Measurements from ENCODE around the gene ZBTB44.

The ZBTB44 gene

DNA sequence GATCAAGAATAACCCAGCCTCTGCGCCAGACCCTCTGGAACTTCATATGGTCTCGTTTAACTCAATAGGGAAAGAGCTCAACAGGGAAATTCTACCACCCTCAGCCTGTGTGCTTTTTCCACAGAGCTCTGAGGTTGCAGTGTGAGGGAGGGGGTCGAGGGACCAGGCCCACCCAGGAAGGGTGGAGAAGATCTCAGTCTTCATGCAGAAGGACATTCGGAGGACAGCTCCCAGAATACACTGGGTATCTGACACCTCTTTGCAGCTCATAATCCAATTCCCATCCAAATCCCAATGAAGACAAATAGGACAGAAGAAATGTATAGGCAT is 98.5 kb downstream of the ZBTB44 start:
- no peak for DNase-seq (ENCODE audit: low spot score)
- FAIRE-seq: no peak

DNA sequence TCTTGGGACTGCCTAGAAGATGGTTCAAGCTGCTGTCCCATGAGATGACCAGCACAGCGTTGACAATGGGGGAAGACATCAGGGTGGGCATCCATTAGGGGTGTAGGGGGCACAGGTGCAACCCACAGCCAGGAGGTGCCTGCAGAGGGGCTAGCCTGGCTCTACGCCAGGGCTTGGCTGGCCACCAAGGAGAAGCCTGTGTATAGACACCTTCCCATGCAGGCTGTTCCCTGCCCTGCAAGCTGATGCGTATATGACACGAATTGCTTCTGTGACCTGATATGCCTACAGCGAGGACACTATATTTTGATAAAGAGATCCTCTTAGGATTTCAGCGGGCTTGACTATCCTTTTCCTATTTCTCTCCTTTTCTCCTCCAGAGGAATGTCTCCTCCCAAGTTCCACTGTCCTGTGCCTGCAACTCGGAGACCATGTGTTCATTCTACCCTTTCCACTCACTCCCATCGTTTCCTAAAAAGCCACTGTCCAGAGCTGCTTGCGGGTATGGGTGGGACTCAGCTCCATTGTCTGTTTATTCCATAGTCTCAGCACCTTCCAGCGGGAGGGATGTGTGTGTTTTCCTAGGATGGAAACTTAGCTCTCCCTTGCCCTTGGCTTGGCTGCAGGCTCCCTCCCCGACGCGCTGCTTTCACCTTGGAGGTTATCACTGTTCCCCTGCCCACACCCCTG is 99.0 kb downstream of the ZBTB44 start:
- DNase-seq (ENCODE audit: low spot score): no peak
- no peak for FAIRE-seq

DNA sequence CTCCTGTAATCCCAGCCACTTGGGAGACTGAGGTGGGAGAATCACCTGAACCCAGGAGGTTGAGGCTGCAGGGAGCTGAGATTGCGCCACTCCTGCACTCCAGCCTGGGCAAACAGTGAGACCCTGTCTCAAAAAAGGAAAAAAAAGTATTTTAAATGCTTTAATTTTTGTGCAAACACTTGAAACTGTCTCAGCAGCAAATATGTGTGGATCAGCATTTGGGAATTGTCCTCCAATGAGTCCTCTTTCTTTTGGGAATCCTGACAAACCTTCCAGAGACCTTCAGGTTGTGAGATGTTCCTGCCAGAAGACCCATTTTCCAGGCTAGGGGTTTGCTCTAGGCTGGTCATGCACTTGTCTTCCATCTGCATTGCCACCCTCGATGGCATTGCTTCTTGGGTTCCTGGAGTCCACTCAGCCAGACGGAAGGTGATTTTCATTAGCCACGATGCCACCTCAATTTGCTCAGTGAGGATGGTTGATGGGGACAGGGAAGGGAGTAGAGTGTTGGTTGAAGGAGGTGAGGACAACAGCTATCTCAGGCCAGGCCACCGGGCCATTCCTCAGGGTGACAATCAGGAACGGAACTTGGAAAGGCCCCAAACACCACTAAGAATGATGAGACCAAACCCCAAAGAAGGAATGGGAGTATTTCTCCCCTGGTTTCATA is 99.7 kb downstream of the ZBTB44 start:
- DNase-seq (ENCODE audit: low spot score): no peak
- no peak for FAIRE-seq

GRCh38 chr11:130213979-130214281 is 100.8 kb downstream of the ZBTB44 start:
- FAIRE-seq (no peak), DNase-seq (ENCODE audit: low spot score) (no peak)

- FAIRE-seq (no peak), DNase-seq (ENCODE audit: low spot score) (no peak)
Measured at GRCh38 chr11:130213143-130213978, 101.4 kb downstream of the ZBTB44 start.

DNA sequence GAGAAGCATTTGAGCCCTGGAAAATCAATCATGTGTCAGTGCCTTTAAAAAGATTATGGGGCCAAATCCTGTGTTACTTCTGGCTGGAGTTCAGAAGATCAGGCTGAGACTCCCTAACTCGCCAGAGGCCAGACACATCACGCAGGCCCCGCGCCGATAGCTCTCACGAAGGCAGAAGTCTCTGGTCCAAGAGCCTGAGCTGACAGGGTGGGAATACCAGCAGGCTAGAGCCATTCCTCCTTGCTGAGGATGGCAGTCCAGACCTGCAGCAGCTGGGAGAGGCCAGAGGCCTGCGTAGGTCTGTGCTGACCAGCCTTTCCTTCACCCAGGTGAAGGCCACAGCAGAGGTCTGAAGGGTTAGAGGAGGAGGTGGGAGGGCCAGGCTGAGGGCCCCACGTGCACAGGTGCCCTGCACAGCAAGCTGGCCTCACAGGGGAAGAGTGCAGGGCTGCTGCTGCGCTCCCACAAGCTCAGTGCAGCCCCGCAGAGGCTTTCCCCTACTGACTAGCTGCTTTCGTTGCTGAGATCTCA is 102.2 kb downstream of the ZBTB44 start:
- DNase-seq (ENCODE audit: low spot score): no peak
- FAIRE-seq: no peak

GRCh38 chr11:130211781-130212401 is 102.8 kb downstream of the ZBTB44 start:
- DNase-seq (ENCODE audit: low spot score) (no peak), FAIRE-seq (no peak)

DNA sequence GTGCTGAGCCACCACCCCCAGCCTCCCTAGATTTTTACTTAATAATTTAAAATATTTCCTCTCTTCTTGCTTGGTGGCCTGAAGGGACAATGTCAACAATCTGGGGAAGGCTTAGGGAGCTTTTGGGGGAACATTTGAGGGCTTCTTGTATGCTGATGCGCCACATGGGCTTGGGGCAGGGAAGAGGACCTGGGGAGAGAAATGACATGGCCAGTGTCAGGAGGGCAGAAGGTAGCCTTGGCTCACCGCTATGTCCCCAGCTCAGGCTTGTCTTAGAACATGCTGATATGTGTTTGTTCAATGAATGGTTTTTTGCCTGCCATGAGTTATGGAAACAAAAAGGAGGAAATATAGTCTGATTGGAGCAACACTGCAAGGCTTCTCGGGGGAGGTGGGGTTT is 103.6 kb downstream of the ZBTB44 start:
- FAIRE-seq (no peak), DNase-seq (ENCODE audit: low spot score) (no peak)

- FAIRE-seq (no peak), DNase-seq (ENCODE audit: low spot score) (no peak)
Measured at GRCh38 chr11:130209954-130210854, 104.5 kb downstream of the ZBTB44 start.

GRCh38 chr11:130209128-130209932 is 105.4 kb downstream of the ZBTB44 start:
- DNase-seq (ENCODE audit: low spot score): no peak
- no peak for FAIRE-seq

- DNase-seq (ENCODE audit: low spot score) (no peak), FAIRE-seq (no peak)
Measured at GRCh38 chr11:130208241-130209127, 106.2 kb downstream of the ZBTB44 start.

DNA sequence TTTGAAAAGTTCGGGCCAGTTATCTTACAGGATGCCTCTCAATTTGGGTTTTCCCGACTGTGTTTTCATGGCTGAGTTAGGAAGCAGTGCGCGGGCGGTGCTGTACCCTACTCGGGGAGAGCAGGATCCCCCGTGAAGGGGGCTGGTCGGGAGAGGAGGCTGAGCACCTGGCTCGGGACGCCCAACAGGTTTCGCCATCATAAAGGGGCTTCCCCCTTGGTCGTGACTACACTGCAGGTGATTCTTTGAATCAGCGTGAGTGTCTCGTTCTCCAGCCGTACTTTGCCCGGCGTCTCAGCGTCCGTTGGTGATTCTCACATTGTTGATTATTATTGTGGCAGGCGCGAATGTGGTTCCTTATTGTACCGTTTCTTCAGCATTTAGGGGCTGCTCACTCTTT is 108.6 kb downstream of the ZBTB44 start:
- FAIRE-seq: no peak
- no peak for DNase-seq (ENCODE audit: low spot score)

GRCh38 chr11:130204703-130205095 is 110.0 kb downstream of the ZBTB44 start:
- no peak for DNase-seq (ENCODE audit: low spot score)
- FAIRE-seq: no peak

GRCh38 chr11:130203766-130204702 is 110.7 kb downstream of the ZBTB44 start:
- FAIRE-seq (no peak), DNase-seq (ENCODE audit: low spot score) (no peak)

DNA sequence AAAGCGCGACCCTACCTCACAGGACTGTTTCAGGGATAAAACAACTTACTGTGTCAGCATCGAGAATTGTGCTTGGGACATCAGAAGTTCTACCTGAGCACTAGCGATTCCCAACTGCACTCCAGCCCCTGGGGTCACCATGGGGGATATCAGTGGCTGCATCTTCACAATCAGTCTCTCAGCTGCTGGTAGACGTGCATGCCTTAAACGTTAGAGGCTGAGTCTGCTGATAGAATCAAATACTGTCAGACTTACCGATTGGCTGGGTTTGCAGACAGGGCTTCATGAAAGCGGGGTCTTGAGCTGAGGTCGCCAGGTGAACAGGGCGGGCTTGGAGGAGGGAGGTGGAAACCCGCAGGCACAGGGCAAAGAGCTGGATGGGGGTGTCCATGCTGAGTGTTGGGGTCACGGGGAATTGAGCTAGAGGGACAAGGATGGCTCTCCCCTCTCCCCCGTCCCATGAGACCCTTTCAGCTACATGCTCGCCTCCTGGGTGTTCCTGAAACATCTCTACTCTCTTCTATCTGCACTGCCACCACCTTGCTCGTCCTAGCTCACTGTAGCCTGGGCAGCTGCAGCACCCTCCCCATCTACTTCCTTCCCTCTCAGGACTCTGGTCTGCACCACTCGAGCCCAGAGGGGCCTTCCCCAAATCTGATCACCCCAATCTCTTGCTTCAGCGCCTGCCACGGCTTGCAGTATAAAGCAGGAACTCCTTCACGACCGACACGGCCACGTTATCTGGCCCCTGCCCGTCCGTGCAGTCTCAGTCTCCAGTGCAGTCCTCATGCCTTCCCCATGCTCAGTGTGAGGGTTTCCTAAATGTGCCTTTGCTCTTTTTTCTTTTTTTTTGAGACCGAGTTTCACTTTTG is 111.7 kb downstream of the ZBTB44 start:
- DNase-seq (ENCODE audit: low spot score) (no peak), FAIRE-seq (no peak)

DNA sequence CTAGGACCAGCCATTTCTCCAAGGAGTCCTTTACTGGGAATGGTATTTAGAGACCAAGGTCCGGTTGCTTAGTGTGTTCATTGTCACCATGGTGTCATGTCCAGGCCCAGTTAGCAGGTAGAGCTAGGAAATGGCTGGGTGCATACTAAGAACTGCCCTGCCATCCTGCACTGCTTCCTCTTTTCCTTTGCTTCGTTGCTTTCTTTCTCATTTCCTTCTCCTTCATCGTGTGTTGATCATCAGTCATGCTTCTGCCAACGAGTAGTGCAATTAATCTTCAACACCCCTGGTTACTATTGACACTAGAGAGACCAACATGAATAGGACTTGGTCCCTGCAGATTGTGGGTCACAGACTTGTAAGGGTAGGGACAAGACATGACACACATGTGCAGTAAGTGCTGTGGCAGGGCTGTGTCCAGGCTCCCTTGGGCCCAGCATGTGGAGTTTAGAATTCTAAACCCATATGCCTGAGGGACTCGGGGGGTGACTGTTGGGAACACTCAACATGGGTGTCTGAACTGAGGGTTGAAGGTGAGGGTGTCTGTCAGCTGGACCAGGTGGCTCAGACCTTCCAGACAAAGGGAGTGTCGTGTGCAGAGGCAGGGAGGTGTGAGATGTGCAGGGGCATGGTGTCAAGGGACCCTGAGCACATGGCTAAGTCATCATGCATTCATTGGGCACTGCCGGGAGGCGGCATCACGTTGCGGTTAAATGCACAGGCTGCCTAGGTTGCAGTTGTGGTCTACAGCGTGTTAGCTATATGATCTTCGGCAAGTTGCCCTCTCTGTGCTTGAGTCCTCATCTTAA is 112.5 kb downstream of the ZBTB44 start:
- DNase-seq (ENCODE audit: low spot score) (no peak), FAIRE-seq (no peak)

Data from RCC 7860 (cell line).